Sigmoid colon (tissue), 7 donors: Measurements from ENCODE around the gene IL33. TPM values are rescaled to one million over a fixed set of nuclear protein-coding genes. Genes with fewer than 3 reads are reported as not detected.

Source experiments
- DNase-seq: peaks from one replicate; pipeline ENCODE4 v3.0.0-alpha.2; 2019
- H3K27ac ChIP-seq, 4 donors: fragments of 200-600 bp; sonication (generic); one replicate each; pipeline ENCODE4 v1.5.1; 2016 to 2019; ENCODE audit warnings: mild to moderate bottlenecking in 1 of 4
- H3K27me3 ChIP-seq, 3 donors: fragments of 200-600 bp; sonication (generic); one replicate each; pipeline ENCODE4 v1.5.1; 2019; ENCODE audit warnings: mild to moderate bottlenecking in 1 of 3
- H3K36me3 ChIP-seq, 4 donors: fragments of 200-600 bp; sonication (generic); one replicate each; pipeline ENCODE4 v1.5.1; 2016 to 2019
- H3K4me1 ChIP-seq, 4 donors: fragments of 200-600 bp; sonication (generic); one replicate each; pipeline ENCODE4 v1.5.1; 2017 to 2019
- H3K4me3 ChIP-seq, 4 donors: fragments of 200-600 bp; sonication (generic); one replicate each; pipeline ENCODE4 v1.5.1; 2017 to 2019; ENCODE audit warnings: mild to moderate bottlenecking in 2 of 4, moderate library complexity in 1 of 4
- H3K9me3 ChIP-seq, 4 donors: fragments of 200-600 bp in 3 of 4; sonication (generic) in 3 of 4; one replicate each; pipeline versions ENCODE4 v1.5.1 to v1.6.1; 2013 to 2019
- EP300 ChIP-seq, 4 donors: sonication (generic); formaldehyde crosslinking; IDR thresholded peaks; one replicate each; pipeline ENCODE4 v1.6.1; 2017; ENCODE audit warnings: antibody characterized with exemption in 4 of 4
- POLR2A ChIP-seq, 2 donors: fragments of 450-650 bp; IDR thresholded peaks; one replicate each; pipeline ENCODE4 v1.6.1; 2016; ENCODE audit warnings: antibody characterized with exemption in 2 of 2, mild to moderate bottlenecking in 2 of 2, moderate library complexity in 2 of 2
- POLR2AphosphoS5 ChIP-seq, 4 donors: sonication (generic); formaldehyde crosslinking; IDR thresholded peaks; one replicate each; pipeline ENCODE4 v1.6.1; 2017; ENCODE audit warnings: antibody characterized with exemption in 4 of 4
- WGBS, 2 donors: extraction: QIAGEN DNeasy Blood & Tissue Kit; methylation state at CpG; one replicate each; pipeline ENCODE4 v1.1.7; 2013; 5-methylcytosine and 5-hydroxymethylcytosine counted together
- intact Hi-C: fragments of 100-400 bp; cut with DNase I; formaldehyde crosslinking; loops from one replicate; pipeline ENCODE4 v1.15.1; 2023
- polyA plus RNA-seq, 3 donors: library from polyadenylated mRNA; stranded (reverse); fragments of 200-250 nt; gene quantifications; one replicate each; pipeline ENCODE4 v1.2.3, GENCODE V29; 2013
- total RNA-seq, 4 donors: library from RNA; depleted of rRNA; stranded (reverse); fragments of >200 nt; gene quantifications; one replicate each; pipeline ENCODE4 v1.1.0, GENCODE V29; 2016
- TF ChIP-seq, protein P1 (sequence below), 4 experiments: fragments of 450-650 bp in 3 of 4; fragments of 200-600 bp in 1 of 4; IDR thresholded peaks; one replicate each; pipeline ENCODE4 v1.5.1; 2016 to 2019; ENCODE audit warnings: antibody characterized with exemption in 4 of 4, mild to moderate bottlenecking in 3 of 4, moderate library complexity in 2 of 4
- donor health status: healthy with polysubstance abuse.
- donor health status: Bipolar disorder and iron deficiency.
- donor health status: healthy.

IL33 gene
- total and polyA plus RNA-seq, 7 donors = 1.6 to 73.2 (median 33.5) TPM

DNA sequence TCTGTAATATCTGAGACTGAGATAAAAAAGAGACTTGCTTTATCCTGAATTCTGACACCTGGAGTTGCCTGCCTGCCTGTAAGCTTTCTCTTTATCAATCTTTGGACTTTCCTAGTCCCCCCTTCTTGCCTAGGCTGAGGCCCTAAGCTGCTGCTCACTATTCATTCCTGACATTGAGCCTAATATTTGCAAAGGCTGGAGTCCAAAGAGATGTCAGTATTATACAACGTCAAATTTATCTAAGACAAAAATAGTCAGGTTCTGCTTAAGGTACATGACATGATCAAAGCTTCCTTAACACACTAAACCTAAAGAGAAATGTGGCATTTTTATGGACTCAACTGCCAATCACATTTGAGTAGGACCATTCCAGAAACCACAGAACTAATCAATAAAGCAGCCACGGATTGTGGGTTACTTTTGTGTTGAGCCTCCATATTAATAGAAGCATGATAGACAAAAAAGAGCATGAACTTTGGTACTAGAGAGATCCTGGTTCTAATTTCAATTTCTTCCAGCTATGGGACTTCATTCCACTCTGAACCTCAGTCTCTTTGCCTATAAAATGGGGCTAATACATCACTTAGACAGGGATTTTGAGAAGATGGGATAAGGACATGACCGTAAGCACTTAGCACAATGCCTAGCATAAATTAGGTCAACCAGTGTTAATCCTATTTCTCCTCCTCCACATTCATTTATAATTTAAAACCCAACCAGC is 56.1 kb downstream of the IL33 start:
- peak overlapping the region; percentile 12 to 75 (median 52) for H3K27ac ChIP-seq
- no peaks in the 10 kb centered on the region for H3K27me3 ChIP-seq
- H3K9me3 ChIP-seq = no peaks in the 10 kb centered on the region
- DNase-seq = no peak
- 61 to 79% methylated on average over 3 of the region's 3 CpGs for WGBS, 2 donors
- no peaks in the 10 kb centered on the region for H3K36me3 ChIP-seq
- intact Hi-C loops = loop anchor here (5.0 kb wide), 1 partner anchor 54 kb away; the partner anchor contains the start of gene IL33
- peaks cover 0 to 17% (median 5%) of the 10 kb centered on the region in 4 donors for H3K4me1 ChIP-seq
- TF ChIP-seq, protein P1, sequence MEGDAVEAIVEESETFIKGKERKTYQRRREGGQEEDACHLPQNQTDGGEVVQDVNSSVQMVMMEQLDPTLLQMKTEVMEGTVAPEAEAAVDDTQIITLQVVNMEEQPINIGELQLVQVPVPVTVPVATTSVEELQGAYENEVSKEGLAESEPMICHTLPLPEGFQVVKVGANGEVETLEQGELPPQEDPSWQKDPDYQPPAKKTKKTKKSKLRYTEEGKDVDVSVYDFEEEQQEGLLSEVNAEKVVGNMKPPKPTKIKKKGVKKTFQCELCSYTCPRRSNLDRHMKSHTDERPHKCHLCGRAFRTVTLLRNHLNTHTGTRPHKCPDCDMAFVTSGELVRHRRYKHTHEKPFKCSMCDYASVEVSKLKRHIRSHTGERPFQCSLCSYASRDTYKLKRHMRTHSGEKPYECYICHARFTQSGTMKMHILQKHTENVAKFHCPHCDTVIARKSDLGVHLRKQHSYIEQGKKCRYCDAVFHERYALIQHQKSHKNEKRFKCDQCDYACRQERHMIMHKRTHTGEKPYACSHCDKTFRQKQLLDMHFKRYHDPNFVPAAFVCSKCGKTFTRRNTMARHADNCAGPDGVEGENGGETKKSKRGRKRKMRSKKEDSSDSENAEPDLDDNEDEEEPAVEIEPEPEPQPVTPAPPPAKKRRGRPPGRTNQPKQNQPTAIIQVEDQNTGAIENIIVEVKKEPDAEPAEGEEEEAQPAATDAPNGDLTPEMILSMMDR (IDR thresholded peaks at IDR 0.05) = no peak
- TF ChIP-seq POLR2AphosphoS5 (IDR thresholded peaks at IDR 0.05) (no peak), POLR2A (IDR thresholded peaks at IDR 0.05) (no peak), EP300 (IDR thresholded peaks at IDR 0.05) (no peak)
- H3K4me3 ChIP-seq = no peak overlapping the region

DNA sequence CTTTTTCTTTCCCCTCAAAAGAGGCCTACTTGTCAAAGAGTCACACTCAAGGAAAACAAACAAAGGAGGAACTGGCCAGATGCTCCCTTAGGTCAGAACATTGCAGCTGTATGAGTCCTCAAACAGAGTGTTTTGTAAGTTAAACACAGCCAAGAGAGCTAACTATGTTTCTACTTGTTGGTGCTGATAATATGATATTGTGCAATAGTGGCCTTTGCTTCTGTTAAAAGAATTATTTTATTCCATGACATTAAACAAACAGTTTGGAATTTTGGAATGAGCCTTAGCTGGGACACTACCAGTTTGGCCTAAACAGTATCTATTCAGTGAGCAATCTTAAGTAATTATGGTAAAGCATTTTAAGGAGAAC is 56.6 kb downstream of the IL33 start:
- Histone ChIP-seq H3K27me3 (no peaks in the 10 kb centered on the region), H3K36me3 (no peaks in the 10 kb centered on the region), H3K9me3 (no peaks in the 10 kb centered on the region), H3K27ac (peak overlapping the region; percentile 12 to 75 (median 52)), H3K4me3 (no peak overlapping the region), H3K4me1 (peaks cover 0 to 17% (median 5%) of the 10 kb centered on the region in 4 donors)
- no peak for DNase-seq
- TF ChIP-seq POLR2AphosphoS5 (IDR thresholded peaks at IDR 0.05) = peak; percentile 32 to 55 (median 41)
- no peak for TF ChIP-seq POLR2A (IDR thresholded peaks at IDR 0.05)
- intact Hi-C loops = loop anchor here (5.0 kb wide), 1 partner anchor 55 kb away; the partner anchor contains the start of gene IL33

GRCh38 chr9:6277417-6277816 is 61.8 kb downstream of the IL33 start:
- Histone ChIP-seq H3K27me3 (no peaks in the 10 kb centered on the region), H3K36me3 (no peaks in the 10 kb centered on the region), H3K4me1 (peaks cover 0 to 7% (median 0%) of the 10 kb centered on the region in 4 donors), H3K27ac (no peak overlapping the region), H3K4me3 (no peak overlapping the region), H3K9me3 (no peaks in the 10 kb centered on the region)
- no peak for DNase-seq
- intact Hi-C loops = no loop called here
- TF ChIP-seq, protein P1 (IDR thresholded peaks at IDR 0.05) = no peak
- TF ChIP-seq POLR2AphosphoS5 (IDR thresholded peaks at IDR 0.05) (no peak), EP300 (IDR thresholded peaks at IDR 0.05) (no peak), POLR2A (IDR thresholded peaks at IDR 0.05) (no peak)
- 74 to 79% methylated on average over 3 of the region's 3 CpGs for WGBS, 2 donors

- intact Hi-C loops = loop anchor here (10.0 kb wide), 1 partner anchor 417 kb away; no protein-coding TSS in a partner anchor
- TF ChIP-seq EP300 (IDR thresholded peaks at IDR 0.05) = no peak
- TF ChIP-seq POLR2AphosphoS5 (IDR thresholded peaks at IDR 0.05) = no peak
- TF ChIP-seq, protein P1 (IDR thresholded peaks at IDR 0.05) = no peak
- TF ChIP-seq POLR2A (IDR thresholded peaks at IDR 0.05) = no peak
- Histone ChIP-seq H3K4me1 (no peaks in the 10 kb centered on the region), H3K27ac (no peak overlapping the region), H3K9me3 (no peaks in the 10 kb centered on the region), H3K36me3 (no peaks in the 10 kb centered on the region), H3K4me3 (no peak overlapping the region), H3K27me3 (no peaks in the 10 kb centered on the region)
- 46 to 60% methylated on average over 2 of the region's 2 CpGs for WGBS, 2 donors
- no peak for DNase-seq
Observed at GRCh38 chr9:6301858-6302257, 86.3 kb downstream of the IL33 start.

DNA sequence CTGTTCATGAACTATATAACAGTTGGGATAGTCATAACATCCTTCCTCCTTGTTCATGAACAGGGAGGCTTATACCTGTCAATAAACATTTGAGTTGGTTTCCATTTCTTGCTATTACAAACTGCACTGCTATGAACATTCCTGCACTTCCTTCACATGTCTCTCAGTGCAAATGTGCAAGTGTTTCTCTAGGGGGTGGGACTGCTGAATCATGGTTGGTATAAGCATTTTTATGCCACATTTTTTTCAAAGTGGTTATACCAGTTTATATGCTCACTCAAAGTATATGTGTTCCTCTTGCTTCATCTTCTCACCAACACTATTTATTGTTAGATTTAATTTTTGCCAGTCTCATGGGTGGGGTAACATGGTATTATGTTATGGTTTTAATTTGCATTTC is 86.8 kb downstream of the IL33 start:
- Histone ChIP-seq H3K36me3 (no peaks in the 10 kb centered on the region), H3K4me3 (no peak overlapping the region), H3K27me3 (no peaks in the 10 kb centered on the region), H3K9me3 (no peaks in the 10 kb centered on the region), H3K27ac (no peak overlapping the region), H3K4me1 (no peaks in the 10 kb centered on the region)
- DNase-seq = no peak
- no peak for TF ChIP-seq EP300 (IDR thresholded peaks at IDR 0.05)
- TF ChIP-seq, protein P1 (IDR thresholded peaks at IDR 0.05) = no peak
- no peak for TF ChIP-seq POLR2A (IDR thresholded peaks at IDR 0.05)
- TF ChIP-seq POLR2AphosphoS5 (IDR thresholded peaks at IDR 0.05) = no peak
- intact Hi-C loops = loop anchor here (10.0 kb wide), 1 partner anchor 418 kb away; no protein-coding TSS in a partner anchor
